Suprapubic skin (tissue), 3 donors: ENCODE results near the gene DAD1.

ENCODE experiments used
- CTCF ChIP-seq, 2 donors: fragments of 200-600 bp in 1 of 2; fragments of 450-650 bp in 1 of 2; sonication (generic) in 1 of 2; IDR thresholded peaks; one replicate each; pipeline ENCODE4 v1.5.1; 2016 to 2019; ENCODE audit warnings: antibody characterized with exemption in 2 of 2, mild to moderate bottlenecking in 1 of 2, moderate library complexity in 1 of 2
- POLR2A ChIP-seq, 2 donors: fragments of 450-650 bp; IDR thresholded peaks; one replicate each; pipeline ENCODE4 v1.6.1; 2017; ENCODE audit warnings: antibody characterized with exemption in 2 of 2, mild to moderate bottlenecking in 2 of 2, moderate library complexity in 2 of 2

GRCh38 chr14:22545842-22546721 lies 42.9 kb downstream of the DAD1 start:
- no peak for TF ChIP-seq CTCF (IDR thresholded peaks at IDR 0.05)
- no peak for TF ChIP-seq POLR2A (IDR thresholded peaks at IDR 0.05)
